GM12878 (cell line): ENCODE measurements around the gene ATF4.

Experiments
- CBX3 ChIP-seq: fragments of 200-600 bp; sonication (generic); IDR thresholded peaks from 2 replicates; pipeline ENCODE4 v1.6.1; 2016; ENCODE audit warnings: low read depth, borderline replicate concordance
- POLR2A ChIP-seq: IDR thresholded peaks from 2 replicates; pipeline ENCODE4 v1.6.1; 2011; ENCODE audit warnings: low read depth, mild to moderate bottlenecking, low read length
- TAF1 ChIP-seq: IDR thresholded peaks from 2 replicates; pipeline ENCODE4 v1.6.1; 2011; ENCODE audit warnings: mild to moderate bottlenecking, low read depth, low read length, borderline replicate concordance
- TF ChIP-seq, protein P1 (sequence below), 3 experiments: IDR thresholded peaks in 2 of 3; conservative IDR thresholded peaks in 1 of 3; 2 replicates each; pipeline ENCODE4 v1.5.1; 2011; ENCODE audit warnings: low read depth in 3 of 3, low read length in 3 of 3, mild to moderate bottlenecking in 3 of 3, control low read depth in 2 of 3, moderate library complexity in 2 of 3, inconsistent platforms in 1 of 3, mixed read lengths in 1 of 3; ENCODE audit not compliant: control insufficient read depth in 2 of 3, insufficient read depth in 1 of 3; ENCODE audit errors: extremely low read depth in 1 of 3

DNA sequence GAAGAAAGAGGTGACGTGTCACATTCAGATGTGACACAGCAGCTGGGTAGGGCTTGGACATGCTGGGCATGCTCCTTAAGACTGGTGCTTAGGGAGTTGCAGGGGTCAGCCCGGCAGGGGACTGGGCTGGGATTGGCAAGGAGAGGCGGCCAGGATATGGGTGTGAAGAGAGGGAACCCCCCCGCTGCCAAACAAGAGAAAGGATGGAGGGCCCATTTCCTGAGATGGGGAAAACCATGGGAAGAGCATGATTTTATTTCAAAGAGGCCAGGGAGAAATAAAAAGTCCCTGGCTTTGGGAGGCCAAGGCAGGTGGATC lies 5.3 kb downstream of the ATF4 start:
- TF ChIP-seq, protein P1, sequence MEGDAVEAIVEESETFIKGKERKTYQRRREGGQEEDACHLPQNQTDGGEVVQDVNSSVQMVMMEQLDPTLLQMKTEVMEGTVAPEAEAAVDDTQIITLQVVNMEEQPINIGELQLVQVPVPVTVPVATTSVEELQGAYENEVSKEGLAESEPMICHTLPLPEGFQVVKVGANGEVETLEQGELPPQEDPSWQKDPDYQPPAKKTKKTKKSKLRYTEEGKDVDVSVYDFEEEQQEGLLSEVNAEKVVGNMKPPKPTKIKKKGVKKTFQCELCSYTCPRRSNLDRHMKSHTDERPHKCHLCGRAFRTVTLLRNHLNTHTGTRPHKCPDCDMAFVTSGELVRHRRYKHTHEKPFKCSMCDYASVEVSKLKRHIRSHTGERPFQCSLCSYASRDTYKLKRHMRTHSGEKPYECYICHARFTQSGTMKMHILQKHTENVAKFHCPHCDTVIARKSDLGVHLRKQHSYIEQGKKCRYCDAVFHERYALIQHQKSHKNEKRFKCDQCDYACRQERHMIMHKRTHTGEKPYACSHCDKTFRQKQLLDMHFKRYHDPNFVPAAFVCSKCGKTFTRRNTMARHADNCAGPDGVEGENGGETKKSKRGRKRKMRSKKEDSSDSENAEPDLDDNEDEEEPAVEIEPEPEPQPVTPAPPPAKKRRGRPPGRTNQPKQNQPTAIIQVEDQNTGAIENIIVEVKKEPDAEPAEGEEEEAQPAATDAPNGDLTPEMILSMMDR (IDR thresholded peaks at IDR 0.05 in 2 of 3, conservative IDR thresholded peaks at IDR 0.05 in 1 of 3; ENCODE audit: control insufficient read depth in 2 of 3, extremely low read depth in 1 of 3, insufficient read depth in 1 of 3, low read depth in 3 of 3, low read length in 3 of 3), result no peak
- TF ChIP-seq TAF1 (no peak), POLR2A (no peak), CBX3 (no peak)
